Left ventricle myocardium inferior (tissue), 1 donor: ENCODE measurements around the gene RSBN1. TPM values are rescaled to one million over a fixed set of nuclear protein-coding genes. Genes with fewer than 3 reads are reported as not detected.
"Not testable (repeated sequence)": the region's sequence is repeated elsewhere in the genome, so short reads cannot be mapped to it uniquely, and the experiment has no call there.

Source experiments
- DNase-seq: peaks from one replicate; pipeline ENCODE4 v3.0.0-alpha.2; 2020
- H3K27ac ChIP-seq: fragments of 200-600 bp; replicated peaks from 2 replicates; pipeline ENCODE4 v1.8.0; 2021
- H3K27me3 ChIP-seq: fragments of 200-600 bp; 2 replicates; pipeline ENCODE4 v1.8.0; 2021; ENCODE audit warnings: low read depth
- H3K36me3 ChIP-seq: fragments of 200-600 bp; 2 replicates; pipeline ENCODE4 v1.8.0; 2021
- H3K4me1 ChIP-seq: fragments of 200-600 bp; 2 replicates; pipeline ENCODE4 v1.8.0; 2021
- H3K4me3 ChIP-seq: fragments of 200-600 bp; 2 replicates; pipeline ENCODE4 v1.8.0; 2021; ENCODE audit warnings: mild to moderate bottlenecking, moderate library complexity
- H3K9me3 ChIP-seq: fragments of 200-600 bp; replicated peaks from 2 replicates; pipeline ENCODE4 v1.8.0; 2021
- CTCF ChIP-seq: fragments of 200-600 bp; IDR thresholded peaks from 2 replicates; pipeline ENCODE4 v1.8.0; 2021; ENCODE audit warnings: antibody characterized with exemption, mild to moderate bottlenecking, borderline replicate concordance
- intact Hi-C: fragments of 100-400 bp; cut with micrococcal nuclease; formaldehyde crosslinking; loops from one replicate; pipeline ENCODE4 v1.11.0; 2022
- total RNA-seq: library from RNA; stranded (reverse); fragmentation: NEBNext Ultra II Directional; extraction: Animal tissue kit (Norgen Biotek cat#: 25700); gene quantifications from one replicate; pipeline ENCODE4 v1.2.1, GENCODE V29; 2021
- donor health status: DM: no; HTN: yes; CAD: no; lungs with severe emphysema.

The RSBN1 gene
- total RNA-seq, 1 donor from 2014 or later: 7.6 TPM

- Histone ChIP-seq H3K4me3 (no peak overlapping the region), H3K27me3 (no peaks in the 10 kb centered on the region), H3K9me3 (no peaks in the 10 kb centered on the region), H3K4me1 (peaks cover 38% of the 10 kb centered on the region), H3K36me3 (peaks cover 13% of the 10 kb centered on the region), H3K27ac (no peak overlapping the region)
- DNase-seq: no peak
- intact Hi-C loops: no loop called here
- no peak for TF ChIP-seq CTCF
Observed at GRCh38 chr1:113756461-113756860, 55.8 kb downstream of the RSBN1 start.

GRCh38 chr1:113753333-113753732, 58.9 kb downstream of the RSBN1 start:
- H3K9me3 ChIP-seq, intact Hi-C loops, DNase-seq, H3K27me3 ChIP-seq, H3K27ac ChIP-seq, H3K4me3 ChIP-seq: not testable (repeated sequence)
- H3K4me1 ChIP-seq: peaks cover 19% of the 10 kb centered on the region
- peaks cover 31% of the 10 kb centered on the region for H3K36me3 ChIP-seq

- DNase-seq: no peak
- no peak for TF ChIP-seq CTCF
- intact Hi-C loops: no loop called here
- Histone ChIP-seq H3K4me3 (no peak overlapping the region), H3K27me3 (no peaks in the 10 kb centered on the region), H3K4me1 (peaks cover 4% of the 10 kb centered on the region), H3K36me3 (peaks cover 32% of the 10 kb centered on the region), H3K9me3 (no peaks in the 10 kb centered on the region), H3K27ac (no peak overlapping the region)
Observed at GRCh38 chr1:113751516-113751915, 60.8 kb downstream of the RSBN1 start.

- Histone ChIP-seq H3K27me3 (no peaks in the 10 kb centered on the region), H3K9me3 (no peaks in the 10 kb centered on the region), H3K4me3 (no peak overlapping the region), H3K4me1 (no peaks in the 10 kb centered on the region), H3K36me3 (peaks cover 32% of the 10 kb centered on the region), H3K27ac (no peak overlapping the region)
- intact Hi-C loops: no loop called here
- no peak for TF ChIP-seq CTCF
- DNase-seq: no peak
Observed at GRCh38 chr1:113751114-113751513, 61.2 kb downstream of the RSBN1 start.

- H3K9me3 ChIP-seq: no peaks in the 10 kb centered on the region
- no peak overlapping the region for H3K27ac ChIP-seq
- TF ChIP-seq CTCF: no peak
- intact Hi-C loops: no loop called here
- H3K4me3 ChIP-seq: no peak overlapping the region
- no peak for DNase-seq
- H3K4me1 ChIP-seq: no peaks in the 10 kb centered on the region
- peaks cover 32% of the 10 kb centered on the region for H3K36me3 ChIP-seq
- H3K27me3 ChIP-seq: no peaks in the 10 kb centered on the region
Observed at GRCh38 chr1:113749402-113749801, 62.9 kb downstream of the RSBN1 start.

- Histone ChIP-seq H3K36me3 (peaks cover 19% of the 10 kb centered on the region), H3K4me3 (no peak overlapping the region), H3K4me1 (no peaks in the 10 kb centered on the region), H3K9me3 (no peaks in the 10 kb centered on the region), H3K27ac (no peak overlapping the region), H3K27me3 (no peaks in the 10 kb centered on the region)
- intact Hi-C loops: no loop called here
- no peak for DNase-seq
- no peak for TF ChIP-seq CTCF
Observed at GRCh38 chr1:113747376-113747775, 64.9 kb downstream of the RSBN1 start.
